Measurements from ENCODE around the gene MCCD1. TPM values are rescaled to one million over a fixed set of nuclear protein-coding genes. Genes with fewer than 3 reads are reported as not detected.

Gene MCCD1
- total and polyA plus RNA-seq, 3 experiments from 2014 or later: not detected

GRCh38 chr6:31540640-31541039, 11.9 kb downstream of the MCCD1 start:
- Histone ChIP-seq H3K27ac (ENCODE audit: low read depth, low read length) (peak overlapping the region; percentile 100), H3K4me1 (ENCODE audit: insufficient read depth, low read length) (peaks cover 45% of the 10 kb centered on the region), H3K36me3 (ENCODE audit: insufficient read depth, low read length) (peaks cover 30% of the 10 kb centered on the region), H3K9me3 (ENCODE audit: low read length) (no peaks in the 10 kb centered on the region), H3K4me3 (ENCODE audit: low read length) (peak overlapping the region; percentile 100), H3K27me3 (ENCODE audit: insufficient read depth, low read length, poor library complexity, severe bottlenecking) (no peaks in the 10 kb centered on the region)
- Mint-ChIP-seq H3K27ac (peak overlapping the region; percentile 94 to 100 (median 99)), H3K27me3 (no peaks in the 10 kb centered on the region), H3K9me3 (no peaks in the 10 kb centered on the region), H3K36me3 (peaks cover 17 to 56% (median 32%) of the 10 kb centered on the region in 3 donors), H3K4me1 (peaks cover 62 to 65% (median 62%) of the 10 kb centered on the region in 3 donors), H3K4me3 (peak overlapping the region; percentile 96 to 99 (median 98))
- POLR2A ChIA-PET: interaction anchor here (0.5 to 3.6 kb wide), 18 partner anchors 11 to 357 kb away, joined by 3 to 28 read pairs (median 5); partner anchors contain the start of genes C6orf47, EHMT2, MCCD1 and MICB
- DNase-seq: no peak
- CTCF ChIA-PET: interaction anchor here (1.3 to 32.2 kb wide), 7 partner anchors 10 to 80 kb away, joined by 3 to 576 read pairs (median 23); partner anchors contain the start of genes LST1, LTB, MCCD1 and NCR3

- Histone ChIP-seq H3K36me3 (ENCODE audit: insufficient read depth, low read length) (peaks cover 25% of the 10 kb centered on the region), H3K4me3 (ENCODE audit: low read length) (peak overlapping the region; percentile 100), H3K9me3 (ENCODE audit: low read length) (no peaks in the 10 kb centered on the region), H3K27me3 (ENCODE audit: insufficient read depth, low read length, poor library complexity, severe bottlenecking) (no peaks in the 10 kb centered on the region), H3K4me1 (ENCODE audit: insufficient read depth, low read length) (peaks cover 42% of the 10 kb centered on the region), H3K27ac (ENCODE audit: low read depth, low read length) (peak overlapping the region; percentile 100)
- Mint-ChIP-seq H3K4me1 (peaks cover 58 to 63% (median 62%) of the 10 kb centered on the region in 3 donors), H3K36me3 (peaks cover 12 to 51% (median 27%) of the 10 kb centered on the region in 3 donors), H3K9me3 (no peaks in the 10 kb centered on the region), H3K27ac (peak overlapping the region; percentile 99 to 100 (median 99)), H3K27me3 (no peaks in the 10 kb centered on the region), H3K4me3 (peak overlapping the region; percentile 96 to 99 (median 98))
- peak; percentile 60 to 87 (median 79) for DNase-seq
- ChIA-PET POLR2A (interaction anchor here (0.5 to 3.6 kb wide), 28 partner anchors 10 to 895 kb away, joined by 3 to 28 read pairs (median 5); partner anchors contain the start of genes C6orf47, EHMT2, GPANK1 and MCCD1), CTCF (interaction anchor here (1.1 to 32.2 kb wide), 10 partner anchors 10 to 80 kb away, joined by 3 to 576 read pairs (median 6); partner anchors contain the start of genes LST1, LTB, MCCD1 and MICB)
Observed at GRCh38 chr6:31541059-31541657, 12.4 kb downstream of the MCCD1 start.

- Mint-ChIP-seq H3K9me3 (no peaks in the 10 kb centered on the region), H3K4me3 (peak within 1 kb of the TSS; percentile 96 to 99 (median 98)), H3K4me1 (peaks cover 59 to 61% (median 61%) of the 10 kb centered on the region in 3 donors), H3K27ac (peak within 1 kb of the TSS; percentile 99 to 100 (median 99)), H3K27me3 (no peaks in the 10 kb centered on the region), H3K36me3 (peaks cover 9 to 43% (median 22%) of the 10 kb centered on the region in 3 donors)
- peak; percentile 90 to 97 (median 94) for DNase-seq
- H3K36me3 ChIP-seq (ENCODE audit: insufficient read depth, low read length): peaks cover 18% of the 10 kb centered on the region
- POLR2A ChIA-PET: interaction anchor here (0.6 to 3.6 kb wide), 22 partner anchors 9 to 356 kb away, joined by 3 to 28 read pairs (median 5); partner anchors contain the start of genes C6orf47, EHMT2, GPANK1 and MCCD1
- H3K4me1 ChIP-seq (ENCODE audit: insufficient read depth, low read length): peaks cover 49% of the 10 kb centered on the region
- no peaks in the 10 kb centered on the region for H3K27me3 ChIP-seq (ENCODE audit: insufficient read depth, low read length, poor library complexity, severe bottlenecking)
- H3K27ac ChIP-seq (ENCODE audit: low read depth, low read length): peak within 1 kb of the TSS; percentile 100
- CTCF ChIA-PET: interaction anchor here (1.1 to 32.2 kb wide), 10 partner anchors 9 to 79 kb away, joined by 3 to 576 read pairs (median 6); partner anchors contain the start of genes LST1, LTB, MCCD1 and MICB
- no peaks in the 10 kb centered on the region for H3K9me3 ChIP-seq (ENCODE audit: low read length)
- peak within 1 kb of the TSS; percentile 100 for H3K4me3 ChIP-seq (ENCODE audit: low read length)
Observed at GRCh38 chr6:31541658-31542521, 13.1 kb downstream of the MCCD1 start, which contains the start of gene DDX39B. DDX39B (minus strand) TSS chr6:31542003; CDS start chr6:31540532, 1,471 bp downstream.

GRCh38 chr6:31543639-31544038, 14.9 kb downstream of the MCCD1 start:
- Mint-ChIP-seq H3K4me3 (no peak overlapping the region), H3K4me1 (peaks cover 63 to 68% (median 67%) of the 10 kb centered on the region in 3 donors), H3K27me3 (no peaks in the 10 kb centered on the region), H3K9me3 (no peaks in the 10 kb centered on the region), H3K36me3 (peaks cover 9 to 32% (median 19%) of the 10 kb centered on the region in 3 donors), H3K27ac (peak overlapping the region in 2 of 8 donors; percentile 99)
- POLR2A ChIA-PET: interaction anchor here (0.6 kb wide), 1 partner anchor 9 kb away, joined by 8 read pairs; no protein-coding TSS in a partner anchor
- H3K27me3 ChIP-seq (ENCODE audit: insufficient read depth, low read length, poor library complexity, severe bottlenecking): no peaks in the 10 kb centered on the region
- H3K4me1 ChIP-seq (ENCODE audit: insufficient read depth, low read length): peaks cover 53% of the 10 kb centered on the region
- no peaks in the 10 kb centered on the region for H3K9me3 ChIP-seq (ENCODE audit: low read length)
- no peak overlapping the region for H3K27ac ChIP-seq (ENCODE audit: low read depth, low read length)
- CTCF ChIA-PET: interaction anchor here (16.4 to 32.2 kb wide), 2 partner anchors 39 to 55 kb away, joined by 504 to 576 read pairs; partner anchors contain the start of genes LST1, LTB, NCR3 and TNF
- H3K36me3 ChIP-seq (ENCODE audit: insufficient read depth, low read length): peaks cover 11% of the 10 kb centered on the region
- no peak for DNase-seq
- no peak overlapping the region for H3K4me3 ChIP-seq (ENCODE audit: low read length)

- Histone ChIP-seq H3K4me3 (ENCODE audit: low read length) (no peak overlapping the region), H3K9me3 (ENCODE audit: low read length) (no peaks in the 10 kb centered on the region), H3K36me3 (ENCODE audit: insufficient read depth, low read length) (peaks cover under 1% of the 10 kb centered on the region), H3K4me1 (ENCODE audit: insufficient read depth, low read length) (peaks cover 43% of the 10 kb centered on the region), H3K27ac (ENCODE audit: low read depth, low read length) (no peak overlapping the region), H3K27me3 (ENCODE audit: insufficient read depth, low read length, poor library complexity, severe bottlenecking) (no peaks in the 10 kb centered on the region)
- CTCF ChIA-PET: interaction anchor here (1.0 to 32.2 kb wide), 3 partner anchors 37 to 54 kb away, joined by 6 to 576 read pairs (median 504); partner anchors contain the start of genes LST1, LTB, NCR3 and TNF
- peak overlapping the region in 1 of 8 donors; percentile 68 for H3K27ac Mint-ChIP-seq
- peaks cover 53 to 63% (median 61%) of the 10 kb centered on the region in 3 donors for H3K4me1 Mint-ChIP-seq
- H3K9me3 Mint-ChIP-seq: no peaks in the 10 kb centered on the region
- H3K36me3 Mint-ChIP-seq: peaks cover 6 to 24% (median 11%) of the 10 kb centered on the region in 3 donors
- DNase-seq: no peak
- H3K27me3 Mint-ChIP-seq: no peaks in the 10 kb centered on the region
- H3K4me3 Mint-ChIP-seq: peak overlapping the region in 3 of 7 donors; percentile 24 to 31 (median 28)
- POLR2A ChIA-PET: no interaction called here
Observed at GRCh38 chr6:31544676-31545075, 15.9 kb downstream of the MCCD1 start.

GRCh38 chr6:31545291-31545690, 16.5 kb downstream of the MCCD1 start:
- peaks cover 36% of the 10 kb centered on the region for H3K4me1 ChIP-seq (ENCODE audit: insufficient read depth, low read length)
- H3K36me3 ChIP-seq (ENCODE audit: insufficient read depth, low read length): no peaks in the 10 kb centered on the region
- ChIA-PET CTCF (interaction anchor here (1.0 to 32.2 kb wide), 3 partner anchors 37 to 53 kb away, joined by 6 to 576 read pairs (median 504); partner anchors contain the start of genes LST1, LTB, NCR3 and TNF), POLR2A (no interaction called here)
- no peaks in the 10 kb centered on the region for H3K27me3 ChIP-seq (ENCODE audit: insufficient read depth, low read length, poor library complexity, severe bottlenecking)
- H3K27ac ChIP-seq (ENCODE audit: low read depth, low read length): no peak overlapping the region
- no peak for DNase-seq
- Mint-ChIP-seq H3K27ac (peak overlapping the region in 1 of 8 donors; percentile 79), H3K27me3 (no peaks in the 10 kb centered on the region), H3K9me3 (no peaks in the 10 kb centered on the region), H3K4me3 (peak overlapping the region in 3 of 7 donors; percentile 1 to 74 (median 30)), H3K4me1 (peaks cover 47 to 57% (median 55%) of the 10 kb centered on the region in 3 donors), H3K36me3 (peaks cover 1 to 19% (median 6%) of the 10 kb centered on the region in 3 donors)
- H3K9me3 ChIP-seq (ENCODE audit: low read length): no peaks in the 10 kb centered on the region
- no peak overlapping the region for H3K4me3 ChIP-seq (ENCODE audit: low read length)

All from CD8-positive, alpha-beta memory T cell (primary cell).